Activated T-helper 17 cell treated with anti-CD3 and anti-CD28 coated beads, Interleukin-2, amount 50 U/mL, for 72 hours (primary cell): ENCODE data around the gene ERF. TPM values are rescaled to one million over a fixed set of nuclear protein-coding genes. Genes with fewer than 3 reads are reported as not detected.

Experiments used
- ATAC-seq: fragments of 150-1000 bp; cut with Tn5 transposase; replicated peaks from 2 replicates; pipeline ENCODE4 v1.10.0; 2021; ENCODE audit warnings: mild to moderate bottlenecking, moderate library complexity
- H3K27ac Mint-ChIP-seq: one replicate; pipeline ENCODE4 v1.8.0; 2022; ENCODE audit warnings: mixed read lengths
- H3K27me3 Mint-ChIP-seq: one replicate; pipeline ENCODE4 v1.8.0; 2022; ENCODE audit warnings: mixed read lengths
- H3K36me3 Mint-ChIP-seq: one replicate; pipeline ENCODE4 v1.8.0; 2022; ENCODE audit warnings: low read depth, mild to moderate bottlenecking, mixed read lengths
- H3K4me1 Mint-ChIP-seq: one replicate; pipeline ENCODE4 v1.8.0; 2022; ENCODE audit warnings: mixed read lengths
- H3K4me3 Mint-ChIP-seq: one replicate; pipeline ENCODE4 v1.8.0; 2022; ENCODE audit warnings: mild to moderate bottlenecking, mixed read lengths
- H3K9me3 Mint-ChIP-seq: one replicate; pipeline ENCODE4 v1.8.0; 2022; ENCODE audit warnings: mixed read lengths
- total RNA-seq, 2 donors: library from RNA; stranded (reverse); gene quantifications; one replicate each; pipeline ENCODE4 v1.2.3, GENCODE V29; 2022

ERF gene
- total RNA-seq, 2 donors from 2014 or later = 44.8 to 49.7 TPM

DNA sequence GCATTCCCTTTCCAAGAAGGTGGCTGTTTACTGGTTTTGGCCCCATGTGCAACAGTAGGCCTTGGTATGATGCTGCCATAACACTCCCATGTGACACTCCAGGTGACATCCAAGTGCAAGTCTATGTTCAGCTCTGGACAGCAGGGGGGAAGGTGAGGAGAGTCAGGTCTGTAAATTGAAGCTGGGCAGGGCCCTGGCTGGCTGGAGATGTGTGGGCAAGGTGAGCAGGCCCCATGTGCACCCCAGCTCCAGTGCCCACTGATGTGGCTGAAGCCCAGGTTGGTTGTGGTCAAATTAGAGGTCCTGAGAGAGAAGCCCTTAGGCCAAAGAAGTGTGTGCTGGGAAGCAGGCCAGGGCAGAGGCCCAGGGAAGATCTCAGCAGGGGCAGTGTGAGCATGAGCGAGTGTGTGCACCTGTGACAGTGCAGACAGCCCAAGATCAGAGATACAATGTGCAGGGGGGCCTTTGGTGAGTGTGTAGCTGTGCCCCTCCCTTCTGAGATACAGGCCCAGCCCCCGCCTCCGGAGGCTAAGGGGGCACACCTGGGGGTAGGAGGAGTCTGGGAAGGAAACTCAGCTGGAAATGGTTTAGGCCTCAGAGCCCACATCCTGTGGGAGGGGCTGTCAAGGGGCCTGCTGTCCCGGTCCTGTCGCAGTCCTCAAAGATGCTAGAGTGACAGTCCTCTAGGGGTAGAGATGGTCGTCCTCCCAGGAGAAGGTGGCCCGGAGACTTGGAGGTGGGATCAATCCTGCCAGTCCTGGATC lies 56.1 kb downstream of the ERF start:
- peaks cover 61% of the 10 kb centered on the region for H3K4me1 Mint-ChIP-seq
- peak overlapping the region; percentile 75 for H3K4me3 Mint-ChIP-seq
- ATAC-seq = peak; percentile 52
- peaks cover 82% of the 10 kb centered on the region for H3K36me3 Mint-ChIP-seq
- H3K27ac Mint-ChIP-seq = peak overlapping the region; percentile 79
- no peaks in the 10 kb centered on the region for H3K9me3 Mint-ChIP-seq
- no peaks in the 10 kb centered on the region for H3K27me3 Mint-ChIP-seq

Other genes with a start within 250 kb of the ERF start
- 1 to 10 TPM in 1 of 2 donors, under 1 TPM in 1; 0.37 to 1.7 TPM for gene GRIK5, start 184.9 kb downstream of the ERF start, total RNA-seq
- gene ZNF574, start 179.0 kb downstream of the ERF start, total RNA-seq = 10 to 100 TPM; 12.1 to 12.5 TPM
- gene POU2F2, start 122.7 kb downstream of the ERF start, total RNA-seq = 10 to 100 TPM; 33.1 to 95.9 TPM
- 10 to 100 TPM; 37.4 to 45.7 TPM for gene DEDD2, start 37.5 kb downstream of the ERF start, total RNA-seq
- gene ZNF526, start 34.8 kb downstream of the ERF start, total RNA-seq = 10 to 100 TPM; 17.2 to 18.0 TPM
- gene GSK3A, start 12.5 kb downstream of the ERF start, total RNA-seq = 10 to 100 TPM; 30.3 to 47.2 TPM
- 100 to 1,000 TPM in 1 of 2 donors, 10 to 100 TPM in 1; 85.4 to 165 TPM for gene CIC, start 14.1 kb upstream of the ERF start, total RNA-seq
- gene PRR19, start 47.0 kb upstream of the ERF start, total RNA-seq = 1 to 10 TPM; 1.3 to 1.4 TPM
- 10 to 100 TPM; 42.0 to 60.2 TPM for gene PAFAH1B3, start 47.5 kb upstream of the ERF start, total RNA-seq
- gene TMEM145, start 58.2 kb upstream of the ERF start, total RNA-seq = 1 to 10 TPM in 1 of 2 donors, under 1 TPM in 1; 0.50 to 1.6 TPM
- gene MEGF8, start 70.5 kb upstream of the ERF start, total RNA-seq = 1 to 10 TPM; 3.0 to 3.1 TPM
- under 1 TPM in 1 of 2 donors, not detected in 1; 0.54 TPM for gene CNFN, start 135.2 kb upstream of the ERF start, total RNA-seq
- 10 to 100 TPM; 12.5 to 25.5 TPM for gene LIPE, start 172.3 kb upstream of the ERF start, total RNA-seq
- not detected for gene CXCL17, start 187.8 kb upstream of the ERF start, total RNA-seq